Measurements from ENCODE around the gene CPB2. TPM values are rescaled to one million over a fixed set of nuclear protein-coding genes. Genes with fewer than 3 reads are reported as not detected.

The CPB2 gene
- total RNA-seq, 1 experiment from 2014 or later: 0.15 TPM

GRCh38 chr13:46032341-46032740 is 72.5 kb downstream of the CPB2 start:
- Histone ChIP-seq H4K20me1 (ENCODE audit: insufficient read depth) (no peaks in the 10 kb centered on the region), H3K27ac (ENCODE audit: low read depth, low read length) (no peak overlapping the region), H3K9ac (ENCODE audit: low read length) (no peak overlapping the region), H3K9me2 (ENCODE audit: insufficient read depth) (no peaks in the 10 kb centered on the region), H3K36me3 (ENCODE audit: control insufficient read depth in 1 of 2, insufficient read depth in 2 of 2, low read length in 2 of 2) (0 out of 4 replicates have a peak, but pooled peaks cover 0 to 2% of the 10 kb centered on the region in 2 experiments), H2AFZ (ENCODE audit: low read depth, low read length, poor library complexity, severe bottlenecking) (no peak overlapping the region), H3K4me2 (ENCODE audit: low read length) (no peak overlapping the region), H3K4me1 (ENCODE audit: control insufficient read depth in 1 of 2, insufficient read depth in 2 of 2, low read length in 2 of 2) (no peaks in the 10 kb centered on the region), H3K27me3 (ENCODE audit: insufficient read depth, low read length) (no peaks in the 10 kb centered on the region), H3K9me3 (ENCODE audit: control insufficient read depth in 1 of 2, insufficient read depth in 1 of 2, low read depth in 1 of 2, low read length in 2 of 2) (no peaks in the 10 kb centered on the region), H3K79me2 (ENCODE audit: insufficient read depth, low read length) (peaks cover 76% of the 10 kb centered on the region), H3K4me3 (replicated peaks in 1 of 2; ENCODE audit: low read depth in 1 of 2, low read length in 2 of 2) (no peak overlapping the region)
- TF ChIP-seq ELF1 (IDR thresholded peaks at IDR 0.05; ENCODE audit: borderline replicate concordance, low read depth) (no peak), SRF (IDR thresholded peaks at IDR 0.05; ENCODE audit: low read depth) (no peak), CBX3 (IDR thresholded peaks at IDR 0.05; ENCODE audit: low read depth) (no peak), FOSL1 (IDR thresholded peaks at IDR 0.05; ENCODE audit: low read depth) (no peak)
- ChIA-PET POLR2A (no interaction called here), CTCF (no interaction called here), RAD21 (ENCODE audit: low non-redundant PET in 1 of 2, low total read pairs in 2 of 2, uncharacterized antibody in 2 of 2, unreplicated experiment in 2 of 2) (no interaction called here)
- intact Hi-C loops (cut with micrococcal nuclease): no loop called here
- ATAC-seq (no peak), DNase-seq (ENCODE audit: low read depth, low spot score) (no peak)
- no TSS peak for BruUV-seq (replicated peaks)

GRCh38 chr13:46031581-46032263 is 73.1 kb downstream of the CPB2 start:
- Histone ChIP-seq H2AFZ (ENCODE audit: low read depth, low read length, poor library complexity, severe bottlenecking) (no peak overlapping the region), H3K27me3 (ENCODE audit: insufficient read depth, low read length) (no peaks in the 10 kb centered on the region), H3K79me2 (ENCODE audit: insufficient read depth, low read length) (peaks cover 79% of the 10 kb centered on the region), H4K20me1 (ENCODE audit: insufficient read depth) (peaks cover 2% of the 10 kb centered on the region; the same call in 1 of the 2 replicates), H3K4me2 (ENCODE audit: low read length) (no peak overlapping the region), H3K9me2 (ENCODE audit: insufficient read depth) (no peaks in the 10 kb centered on the region), H3K4me3 (replicated peaks in 1 of 2; ENCODE audit: low read depth in 1 of 2, low read length in 2 of 2) (no peak overlapping the region), H3K9ac (ENCODE audit: low read length) (no peak overlapping the region), H3K27ac (ENCODE audit: low read depth, low read length) (no peak overlapping the region), H3K4me1 (ENCODE audit: control insufficient read depth in 1 of 2, insufficient read depth in 2 of 2, low read length in 2 of 2) (no peaks in the 10 kb centered on the region), H3K9me3 (ENCODE audit: control insufficient read depth in 1 of 2, insufficient read depth in 1 of 2, low read depth in 1 of 2, low read length in 2 of 2) (no peaks in the 10 kb centered on the region), H3K36me3 (ENCODE audit: control insufficient read depth in 1 of 2, insufficient read depth in 2 of 2, low read length in 2 of 2) (0 out of 4 replicates have a peak, but pooled peaks cover 0 to 2% of the 10 kb centered on the region in 2 experiments)
- no peak for DNase-seq (ENCODE audit: low read depth, low spot score)
- no peak for ATAC-seq
- ChIA-PET POLR2A (no interaction called here), RAD21 (ENCODE audit: low non-redundant PET in 1 of 2, low total read pairs in 2 of 2, uncharacterized antibody in 2 of 2, unreplicated experiment in 2 of 2) (no interaction called here), CTCF (no interaction called here)
- intact Hi-C loops (cut with micrococcal nuclease): no loop called here
- BruUV-seq (replicated peaks): no TSS peak
- no peak for TF ChIP-seq POLR2AphosphoS5 (IDR thresholded peaks at IDR 0.05; ENCODE audit: low read depth, low read length)
- no peak for TF ChIP-seq CTCF (IDR thresholded peaks at IDR 0.05 in 2 of 3, conservative IDR thresholded peaks at IDR 0.05 in 1 of 3; ENCODE audit: borderline replicate concordance in 1 of 3, insufficient read depth in 1 of 3, low read depth in 2 of 3, low read length in 2 of 3)
- no peak for TF ChIP-seq ZNF274 (IDR thresholded peaks at IDR 0.05; ENCODE audit: low read depth, low read length)
- no peak for TF ChIP-seq YY1 (IDR thresholded peaks at IDR 0.05; ENCODE audit: extremely low read depth, insufficient replicate concordance, low read depth, low read length)
- no peak for TF ChIP-seq POLR2A (IDR thresholded peaks at IDR 0.05; ENCODE audit: borderline replicate concordance, extremely low read depth, insufficient read depth, insufficient read length)
- no peak for TF ChIP-seq SIN3A (IDR thresholded peaks at IDR 0.05; ENCODE audit: low read depth)
- no peak for TF ChIP-seq MAX (IDR thresholded peaks at IDR 0.05)
- TF ChIP-seq CBX3 (IDR thresholded peaks at IDR 0.05; ENCODE audit: low read depth): no peak
- no peak for TF ChIP-seq CEBPB (IDR thresholded peaks at IDR 0.05; ENCODE audit: low read depth)
- TF ChIP-seq FOSL1 (IDR thresholded peaks at IDR 0.05; ENCODE audit: low read depth): no peak
- no peak for TF ChIP-seq ELF1 (IDR thresholded peaks at IDR 0.05; ENCODE audit: borderline replicate concordance, low read depth)
- TF ChIP-seq EZH2 (IDR thresholded peaks at IDR 0.05): no peak
- no peak for TF ChIP-seq TCF7L2 (IDR thresholded peaks at IDR 0.05; ENCODE audit: borderline replicate concordance, extremely low read depth, insufficient read depth, insufficient read length)
- no peak for TF ChIP-seq ATF3 (IDR thresholded peaks at IDR 0.05)
- no peak for TF ChIP-seq EZH2phosphoT487 (IDR thresholded peaks at IDR 0.05; ENCODE audit: borderline replicate concordance)

All from HCT116 (cell line).